Hair follicular keratinocyte (primary cell): ENCODE results near the gene WDR20. TPM values are rescaled to one million over a fixed set of nuclear protein-coding genes. Genes with fewer than 3 reads are reported as not detected.

Source experiments
- total RNA-seq: library from RNA; depleted of rRNA; stranded (reverse); fragments of >200 nt; gene quantifications from 2 replicates; pipeline ENCODE4 v1.2.3, GENCODE V29; 2015

WDR20 gene
- total RNA-seq: 12.3 and 16.9 TPM in 2 replicates

GRCh38 chr14:102139286-102140026, at the start of gene WDR20:
Gene WDR20 (plus strand): TSS chr14:102139897. CDS start chr14:102139924, 27 bp downstream.

Other genes starting within 250 kb of the WDR20 start
- gene DYNC1H1, start 175.3 kb upstream of the WDR20 start, total RNA-seq: 273 and 313 TPM in 2 replicates
- gene HSP90AA1, start 52.9 kb upstream of the WDR20 start, total RNA-seq: 328 and 859 TPM in 2 replicates
- gene MOK, start 165.3 kb downstream of the WDR20 start, total RNA-seq: 20.8 and 34.4 TPM in 2 replicates
- gene ZNF839, start 179.8 kb downstream of the WDR20 start, total RNA-seq: 6.8 and 7.7 TPM in 2 replicates
- 56.2 and 65.4 TPM in 2 replicates for gene CINP, start 223.0 kb downstream of the WDR20 start, total RNA-seq
- gene TECPR2, start 223.0 kb downstream of the WDR20 start, total RNA-seq: 4.3 and 8.1 TPM in 2 replicates